T-cell (primary cell): ENCODE measurements around the gene TBC1D4. TPM values are rescaled to one million over a fixed set of nuclear protein-coding genes. Genes with fewer than 3 reads are reported as not detected.

ENCODE experiments used
- ATAC-seq, 4 experiments: fragments of 200-7000 bp in 3 of 4; fragments of 150-1000 bp in 1 of 4; cut with Tn5 transposase; replicated peaks in 1 of 4; 1 replicate in 3 of 4; 2 replicates in 1 of 4; pipeline ENCODE4 v1.10.0; 2021; ENCODE audit warnings: moderate library complexity in 3 of 4, mild to moderate bottlenecking in 2 of 4, moderate number of reproducible peaks in 1 of 4
- CTCF ChIA-PET, 2 donors: fragments of 300-600 bp; sonication (Branson Sonifier 250); formaldehyde crosslinking; loops; one replicate each; lab custom pipeline; 2022; ENCODE audit warnings: antibody characterized with exemption in 2 of 2; lab: Charles Lee
- POLR2A ChIA-PET, 2 donors: fragments of 300-600 bp; sonication (Branson Sonifier 250); formaldehyde crosslinking; loops; one replicate each; lab custom pipeline; 2022; ENCODE audit warnings: antibody characterized with exemption in 2 of 2; lab: Charles Lee
- DNase-seq, 35 experiments: peaks; one replicate each; pipeline versions ENCODE4 v3.0.0 to v3.0.0-alpha.2; 2013 to 2023
- H3K27ac ChIP-seq: one replicate; pipeline ENCODE4 v1.5.1; 2013; ENCODE audit warnings: low read length
- H3K27me3 ChIP-seq, 2 experiments: replicated peaks in 1 of 2; 1 replicate in 1 of 2; 2 replicates in 1 of 2; pipeline versions ENCODE4 v1.6.1 to v1.7.0; 2013; ENCODE audit warnings: low read length in 1 of 2, mixed read lengths in 1 of 2; ENCODE audit not compliant: control insufficient read depth in 2 of 2, insufficient read depth in 2 of 2; ENCODE audit errors: extremely low read depth in 1 of 2
- H3K36me3 ChIP-seq, 2 donors: 1 replicate in 1 of 2; 2 replicates in 1 of 2; pipeline versions ENCODE4 v1.6.1 to v1.7.0; 2013; ENCODE audit warnings: low read length in 1 of 2; ENCODE audit not compliant: control insufficient read depth in 2 of 2, insufficient read depth in 1 of 2; ENCODE audit errors: extremely low read depth in 1 of 2
- H3K4me1 ChIP-seq, 2 experiments: 1 replicate in 1 of 2; 2 replicates in 1 of 2; pipeline versions ENCODE4 v1.6.1 to v1.7.0; 2013; ENCODE audit warnings: low read length in 2 of 2, mixed read lengths in 1 of 2; ENCODE audit not compliant: insufficient read depth in 2 of 2, control insufficient read depth in 1 of 2; ENCODE audit errors: extremely low read depth in 1 of 2
- H3K4me3 ChIP-seq, 2 donors: 1 replicate in 1 of 2; 2 replicates in 1 of 2; pipeline versions ENCODE4 v1.5.1 to v1.7.0; 2013; ENCODE audit warnings: mild to moderate bottlenecking in 2 of 2, low read length in 1 of 2, moderate library complexity in 1 of 2; ENCODE audit not compliant: control insufficient read depth in 1 of 2; ENCODE audit errors: extremely low read depth in 1 of 2
- H3K9me3 ChIP-seq: 2 replicates; pipeline ENCODE4 v1.7.0; 2013
- H3K27ac Mint-ChIP-seq, 2 donors: one replicate each; pipeline ENCODE4 v1.8.0; 2020 to 2021; ENCODE audit warnings: mild to moderate bottlenecking in 2 of 2, mixed read lengths in 2 of 2
- H3K27me3 Mint-ChIP-seq, 2 donors: one replicate each; pipeline ENCODE4 v1.8.0; 2021 to 2022; ENCODE audit warnings: mixed read lengths in 2 of 2
- H3K36me3 Mint-ChIP-seq: one replicate; pipeline ENCODE4 v1.8.0; 2021; ENCODE audit warnings: mixed read lengths
- H3K4me1 Mint-ChIP-seq, 3 donors: one replicate each; pipeline ENCODE4 v1.8.0; 2020 to 2022; ENCODE audit warnings: mixed read lengths in 3 of 3, mild to moderate bottlenecking in 1 of 3
- H3K4me3 Mint-ChIP-seq, 3 donors: one replicate each; pipeline ENCODE4 v1.8.0; 2020 to 2022; ENCODE audit warnings: mild to moderate bottlenecking in 3 of 3, mixed read lengths in 3 of 3, moderate library complexity in 3 of 3
- H3K9me3 Mint-ChIP-seq, 3 donors: one replicate each; pipeline ENCODE4 v1.8.0; 2020 to 2022; ENCODE audit warnings: mixed read lengths in 3 of 3
- WGBS: methylation state at CpG from one replicate; pipeline ENCODE4 v1.1.5; 2013; ENCODE audit warnings: missing lambda C conversion rate; ENCODE audit not compliant: insufficient coverage; 5-methylcytosine and 5-hydroxymethylcytosine counted together
- total RNA-seq, 35 experiments: library from RNA in 6 of 35; stranded (reverse) in 6 of 35; fragments of 120-200 nt in 1 of 35; gene quantifications; one replicate each; pipeline versions ENCODE4 v1.2.1 to v1.2.4 and lab custom pipeline; 2013 to 2026

Gene TBC1D4
- total RNA-seq, 5 donors from 2014 or later (not counting 1 experiment from before 2014, with no cell fraction given) = 45.7 to 67.9 (median 56.8) TPM

- Histone ChIP-seq H3K4me1 (no peaks in the 10 kb centered on the region), H3K27me3 (no peaks in the 10 kb centered on the region), H3K36me3 (no peaks in the 10 kb centered on the region), H3K4me3 (no peak overlapping the region), H3K27ac (no peak overlapping the region), H3K9me3 (no peaks in the 10 kb centered on the region)
- 100% methylated on average over 1 of the region's 3 CpGs for WGBS
- Mint-ChIP-seq H3K4me3 (no peak overlapping the region), H3K4me1 (no peaks in the 10 kb centered on the region), H3K27ac (no peak overlapping the region), H3K9me3 (no peaks in the 10 kb centered on the region), H3K27me3 (peaks cover 0 to 14% of the 10 kb centered on the region in 2 donors), H3K36me3 (no peaks in the 10 kb centered on the region)
- DNase-seq (no peak), ATAC-seq (no peak)
- CTCF ChIA-PET = no interaction called here
- POLR2A ChIA-PET = interaction anchor here in 1 of 2 donors (0.6 kb wide), 1 partner anchor 76 kb away, joined by 3 read pairs; no protein-coding TSS in a partner anchor
These were observed 35.1 kb downstream of the TBC1D4 start for GRCh38 chr13:75446874-75447273.

GRCh38 chr13:75445717-75446499 lies 36.1 kb downstream of the TBC1D4 start:
- H3K4me1 ChIP-seq = no peaks in the 10 kb centered on the region
- no peaks in the 10 kb centered on the region for H3K9me3 Mint-ChIP-seq

GRCh38 chr13:75444016-75444415 lies 38.0 kb downstream of the TBC1D4 start:
- no peak for DNase-seq
- H3K4me1 ChIP-seq = no peaks in the 10 kb centered on the region
- no peak for ATAC-seq
- H3K27me3 ChIP-seq = no peaks in the 10 kb centered on the region
- no peaks in the 10 kb centered on the region for H3K36me3 Mint-ChIP-seq
- H3K4me3 Mint-ChIP-seq = no peak overlapping the region
- H3K27me3 Mint-ChIP-seq = peaks cover 0 to 4% of the 10 kb centered on the region in 2 donors
- 100% methylated on average over 3 of the region's 6 CpGs for WGBS
- H3K36me3 ChIP-seq = no peaks in the 10 kb centered on the region
- H3K27ac Mint-ChIP-seq = no peak overlapping the region
- H3K9me3 ChIP-seq = no peaks in the 10 kb centered on the region
- no peaks in the 10 kb centered on the region for H3K9me3 Mint-ChIP-seq
- no peak overlapping the region for H3K27ac ChIP-seq
- ChIA-PET CTCF (interaction anchor here in 1 of 2 donors (0.9 kb wide), 1 partner anchor 87 kb away, joined by 3 read pairs; no protein-coding TSS in a partner anchor), POLR2A (no interaction called here)
- H3K4me3 ChIP-seq = no peak overlapping the region
- H3K4me1 Mint-ChIP-seq = no peaks in the 10 kb centered on the region

More at GRCh38 chr13:75445717-75446499, 36.1 kb downstream of the TBC1D4 start:
- H3K9me3 ChIP-seq = no peaks in the 10 kb centered on the region
- H3K4me3 ChIP-seq = no peak overlapping the region
- ChIA-PET POLR2A (interaction anchor here in 1 of 2 donors (0.6 kb wide), 1 partner anchor 77 kb away, joined by 3 read pairs; no protein-coding TSS in a partner anchor), CTCF (interaction anchor here in 1 of 2 donors (0.5 kb wide), 1 partner anchor 87 kb away, joined by 3 read pairs; no protein-coding TSS in a partner anchor)
- ATAC-seq (no peak), DNase-seq (no peak)
- no peak overlapping the region for H3K27ac ChIP-seq
- no peaks in the 10 kb centered on the region for H3K36me3 ChIP-seq
- peaks cover 0 to 14% of the 10 kb centered on the region in 2 donors for H3K27me3 Mint-ChIP-seq
- no peaks in the 10 kb centered on the region for H3K27me3 ChIP-seq
- H3K36me3 Mint-ChIP-seq = no peaks in the 10 kb centered on the region
- WGBS = no CpG with 5 or more reads among the region's 7 CpGs
- H3K4me1 Mint-ChIP-seq = no peaks in the 10 kb centered on the region
- no peak overlapping the region for H3K4me3 Mint-ChIP-seq
- H3K27ac Mint-ChIP-seq = no peak overlapping the region

- Mint-ChIP-seq H3K9me3 (no peaks in the 10 kb centered on the region), H3K4me3 (no peak overlapping the region), H3K27me3 (peaks cover 0 to 4% of the 10 kb centered on the region in 2 donors), H3K4me1 (no peaks in the 10 kb centered on the region), H3K36me3 (no peaks in the 10 kb centered on the region), H3K27ac (no peak overlapping the region)
- H3K4me1 ChIP-seq = no peaks in the 10 kb centered on the region
- no peaks in the 10 kb centered on the region for H3K9me3 ChIP-seq
- 74% methylated on average over 3 of the region's 8 CpGs for WGBS
- no peak overlapping the region for H3K4me3 ChIP-seq
- H3K27me3 ChIP-seq = no peaks in the 10 kb centered on the region
- no peak for DNase-seq
- H3K27ac ChIP-seq = no peak overlapping the region
- CTCF ChIA-PET = interaction anchor here in 1 of 2 donors (0.9 kb wide), 1 partner anchor 86 kb away, joined by 3 read pairs; no protein-coding TSS in a partner anchor
- no peaks in the 10 kb centered on the region for H3K36me3 ChIP-seq
- ATAC-seq = no peak
- POLR2A ChIA-PET = no interaction called here
These were observed 38.5 kb downstream of the TBC1D4 start for GRCh38 chr13:75443356-75443958.

GRCh38 chr13:75442736-75443234 lies 39.2 kb downstream of the TBC1D4 start:
- no peak for ATAC-seq
- CTCF ChIA-PET = no interaction called here
- Histone ChIP-seq H3K27me3 (no peaks in the 10 kb centered on the region), H3K4me1 (no peaks in the 10 kb centered on the region), H3K9me3 (no peaks in the 10 kb centered on the region), H3K4me3 (no peak overlapping the region), H3K36me3 (no peaks in the 10 kb centered on the region), H3K27ac (no peak overlapping the region)
- no peak for DNase-seq
- no peaks in the 10 kb centered on the region for H3K36me3 Mint-ChIP-seq
- peaks cover 0 to 4% of the 10 kb centered on the region in 2 donors for H3K27me3 Mint-ChIP-seq
- H3K4me1 Mint-ChIP-seq = no peaks in the 10 kb centered on the region
- POLR2A ChIA-PET = no interaction called here
- WGBS = no CpG with 5 or more reads among the region's 6 CpGs
- no peak overlapping the region for H3K27ac Mint-ChIP-seq
- no peak overlapping the region for H3K4me3 Mint-ChIP-seq
- H3K9me3 Mint-ChIP-seq = no peaks in the 10 kb centered on the region

GRCh38 chr13:75440100-75440499 lies 41.9 kb downstream of the TBC1D4 start:
- no peaks in the 10 kb centered on the region for H3K4me1 Mint-ChIP-seq
- no peak overlapping the region for H3K4me3 Mint-ChIP-seq
- no peak overlapping the region for H3K27ac Mint-ChIP-seq
- no peak overlapping the region for H3K27ac ChIP-seq
- H3K4me3 ChIP-seq = no peak overlapping the region
- ATAC-seq (no peak), DNase-seq (no peak)
- ChIA-PET POLR2A (no interaction called here), CTCF (no interaction called here)
- peaks cover 0 to 3% of the 10 kb centered on the region in 2 experiments for H3K27me3 ChIP-seq
- no CpG with 5 or more reads among the region's 2 CpGs for WGBS
- no peaks in the 10 kb centered on the region for H3K9me3 Mint-ChIP-seq
- no peaks in the 10 kb centered on the region for H3K36me3 Mint-ChIP-seq
- H3K9me3 ChIP-seq = no peaks in the 10 kb centered on the region
- H3K27me3 Mint-ChIP-seq = peaks cover 0 to 4% of the 10 kb centered on the region in 2 donors
- H3K36me3 ChIP-seq = no peaks in the 10 kb centered on the region
- H3K4me1 ChIP-seq = no peaks in the 10 kb centered on the region
